Astrocyte (in vitro differentiated cells and primary cell): ENCODE measurements around the gene KLK3.

Source experiments
- EZH2 ChIP-seq: IDR thresholded peaks from 2 replicates; pipeline ENCODE4 v1.6.1; 2012; ENCODE audit warnings: mild to moderate bottlenecking, low read length, inconsistent platforms; ENCODE audit not compliant: insufficient read depth
- TF ChIP-seq, protein P1 (sequence below): IDR thresholded peaks from 2 replicates; pipeline ENCODE4 v1.5.1; 2011; ENCODE audit warnings: low read depth, mild to moderate bottlenecking, inconsistent platforms, low read length, moderate library complexity; ENCODE audit not compliant: insufficient read depth

GRCh38 chr19:50875795-50876422, 21.2 kb downstream of the KLK3 start:
- TF ChIP-seq, protein P1, sequence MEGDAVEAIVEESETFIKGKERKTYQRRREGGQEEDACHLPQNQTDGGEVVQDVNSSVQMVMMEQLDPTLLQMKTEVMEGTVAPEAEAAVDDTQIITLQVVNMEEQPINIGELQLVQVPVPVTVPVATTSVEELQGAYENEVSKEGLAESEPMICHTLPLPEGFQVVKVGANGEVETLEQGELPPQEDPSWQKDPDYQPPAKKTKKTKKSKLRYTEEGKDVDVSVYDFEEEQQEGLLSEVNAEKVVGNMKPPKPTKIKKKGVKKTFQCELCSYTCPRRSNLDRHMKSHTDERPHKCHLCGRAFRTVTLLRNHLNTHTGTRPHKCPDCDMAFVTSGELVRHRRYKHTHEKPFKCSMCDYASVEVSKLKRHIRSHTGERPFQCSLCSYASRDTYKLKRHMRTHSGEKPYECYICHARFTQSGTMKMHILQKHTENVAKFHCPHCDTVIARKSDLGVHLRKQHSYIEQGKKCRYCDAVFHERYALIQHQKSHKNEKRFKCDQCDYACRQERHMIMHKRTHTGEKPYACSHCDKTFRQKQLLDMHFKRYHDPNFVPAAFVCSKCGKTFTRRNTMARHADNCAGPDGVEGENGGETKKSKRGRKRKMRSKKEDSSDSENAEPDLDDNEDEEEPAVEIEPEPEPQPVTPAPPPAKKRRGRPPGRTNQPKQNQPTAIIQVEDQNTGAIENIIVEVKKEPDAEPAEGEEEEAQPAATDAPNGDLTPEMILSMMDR = no peak
- no peak for TF ChIP-seq EZH2
